CD14-positive monocyte (primary cell): ENCODE data around the gene CYFIP2. TPM values are rescaled to one million over a fixed set of nuclear protein-coding genes. Genes with fewer than 3 reads are reported as not detected.

Experiments
- DNase-seq, 3 donors: peaks; one replicate each; pipeline ENCODE4 v3.0.0-alpha.2; 2011 to 2022
- H2AFZ ChIP-seq: 2 replicates; pipeline ENCODE4 v1.6.0; 2012; ENCODE audit warnings: mild to moderate bottlenecking, low read depth, low read length, inconsistent platforms; ENCODE audit not compliant: insufficient read depth, poor library complexity, severe bottlenecking
- H3K27ac ChIP-seq, 2 donors: 1 replicate in 1 of 2; 2 replicates in 1 of 2; pipeline ENCODE4 v1.5.1; 2012 to 2013; ENCODE audit warnings: low read length in 2 of 2, control low read depth in 1 of 2, inconsistent platforms in 1 of 2, low read depth in 1 of 2, mild to moderate bottlenecking in 1 of 2
- H3K27me3 ChIP-seq, 2 donors: one replicate each; pipeline versions ENCODE4 v1.6.0 to v1.6.1; 2011 to 2013; ENCODE audit warnings: low read length in 2 of 2; ENCODE audit not compliant: control insufficient read depth in 2 of 2, insufficient read depth in 2 of 2
- H3K36me3 ChIP-seq, 2 donors: replicated peaks in 1 of 2; 1 replicate in 1 of 2; 2 replicates in 1 of 2; pipeline versions ENCODE4 v1.5.1 to v1.6.1; 2012 to 2013; ENCODE audit warnings: low read length in 2 of 2, control low read depth in 1 of 2, inconsistent platforms in 1 of 2, mild to moderate bottlenecking in 1 of 2; ENCODE audit not compliant: insufficient read depth in 2 of 2, control insufficient read depth in 1 of 2
- H3K4me1 ChIP-seq, 2 donors: 1 replicate in 1 of 2; 2 replicates in 1 of 2; pipeline versions ENCODE4 v1.5.1 to v1.6.1; 2012 to 2013; ENCODE audit warnings: low read length in 2 of 2, control low read depth in 1 of 2, inconsistent platforms in 1 of 2, mild to moderate bottlenecking in 1 of 2, moderate library complexity in 1 of 2; ENCODE audit not compliant: insufficient read depth in 2 of 2, control insufficient read depth in 1 of 2
- H3K4me2 ChIP-seq: replicated peaks from 2 replicates; pipeline ENCODE3; 2012; ENCODE audit warnings: low read length, moderate library complexity, mild to moderate bottlenecking; ENCODE audit not compliant: poor library complexity, severe bottlenecking; ENCODE audit errors: extremely low read depth
- H3K4me3 ChIP-seq, 3 experiments: fragments of 200-600 bp in 1 of 3; sonication (generic) in 1 of 3; replicated peaks in 1 of 3; 1 replicate in 2 of 3; 2 replicates in 1 of 3; pipeline ENCODE4 v1.5.1; 2011 to 2013; ENCODE audit warnings: low read length in 3 of 3, mild to moderate bottlenecking in 3 of 3, control low read depth in 2 of 3, low read depth in 2 of 3, inconsistent platforms in 1 of 3, moderate library complexity in 1 of 3
- H3K79me2 ChIP-seq: 2 replicates; pipeline ENCODE4 v1.6.0; 2012; ENCODE audit warnings: mild to moderate bottlenecking, control low read depth, inconsistent platforms, low read length, moderate library complexity; ENCODE audit not compliant: insufficient read depth
- H3K9ac ChIP-seq: 2 replicates; pipeline ENCODE4 v1.6.0; 2017; ENCODE audit warnings: low read length, mild to moderate bottlenecking; ENCODE audit not compliant: insufficient read depth, poor library complexity, severe bottlenecking
- H3K9me3 ChIP-seq, 2 donors: replicated peaks in 1 of 2; 1 replicate in 1 of 2; 2 replicates in 1 of 2; pipeline versions ENCODE4 v1.5.1 to v1.6.1; 2012 to 2013; ENCODE audit warnings: low read length in 2 of 2, control low read depth in 1 of 2; ENCODE audit not compliant: control insufficient read depth in 1 of 2, insufficient read depth in 1 of 2
- H4K20me1 ChIP-seq: 2 replicates; pipeline ENCODE4 v1.6.0; 2012; ENCODE audit warnings: mild to moderate bottlenecking, low read length, control low read depth, moderate library complexity; ENCODE audit not compliant: insufficient read depth
- H3K27ac Mint-ChIP-seq, 7 donors: one replicate each; pipeline ENCODE4 v1.8.0; 2020; ENCODE audit warnings: mild to moderate bottlenecking in 7 of 7, mixed read lengths in 7 of 7, moderate library complexity in 6 of 7, inconsistent platforms in 2 of 7
- H3K27me3 Mint-ChIP-seq, 3 donors: one replicate each; pipeline ENCODE4 v1.8.0; 2021 to 2022; ENCODE audit warnings: low read depth in 3 of 3, mild to moderate bottlenecking in 3 of 3, mixed read lengths in 3 of 3, moderate library complexity in 3 of 3, inconsistent platforms in 1 of 3
- H3K36me3 Mint-ChIP-seq, 2 donors: one replicate each; pipeline ENCODE4 v1.8.0; 2020; ENCODE audit warnings: mixed read lengths in 2 of 2, inconsistent platforms in 1 of 2, mild to moderate bottlenecking in 1 of 2
- H3K4me1 Mint-ChIP-seq: one replicate; pipeline ENCODE4 v1.8.0; 2020; ENCODE audit warnings: mild to moderate bottlenecking, mixed read lengths
- H3K4me3 Mint-ChIP-seq, 2 donors: one replicate each; pipeline ENCODE4 v1.8.0; 2020; ENCODE audit warnings: mild to moderate bottlenecking in 2 of 2, mixed read lengths in 2 of 2, moderate library complexity in 1 of 2
- H3K9me3 Mint-ChIP-seq, 7 donors: one replicate each; pipeline ENCODE4 v1.8.0; 2020 to 2022; ENCODE audit warnings: mixed read lengths in 7 of 7, mild to moderate bottlenecking in 6 of 7, moderate library complexity in 6 of 7, inconsistent platforms in 2 of 7
- CTCF ChIP-seq: fragments of 200-600 bp; IDR thresholded peaks from one replicate; pipeline ENCODE4 v1.8.0; 2022; ENCODE audit warnings: antibody characterized with exemption, mild to moderate bottlenecking
- WGBS: methylation state at CpG from one replicate; pipeline ENCODE4 v1.1.5; 2013; ENCODE audit warnings: missing lambda C conversion rate; ENCODE audit not compliant: insufficient coverage; 5-methylcytosine and 5-hydroxymethylcytosine counted together
- intact Hi-C, 2 donors: fragments of 100-400 bp; cut with micrococcal nuclease; formaldehyde crosslinking; loops; one replicate each; pipeline versions ENCODE4 v1.15.0 to v1.15.1; 2023
- polyA plus RNA-seq, 3 donors: library from polyadenylated mRNA; depleted of rRNA in 1 of 3; unstranded in 2 of 3; stranded (reverse) in 1 of 3; fragments of 300-500 nt in 2 of 3; fragments of >200 nt in 1 of 3; fragmentation: Illumina TruSeq in 2 of 3; gene quantifications; 1 replicate in 2 of 3; 2 replicates in 1 of 3; pipeline ENCODE4 v1.2.3, GENCODE V29; 2012 to 2021

Gene CYFIP2
- polyA plus RNA-seq, 3 donors: 33.6 to 45.6 (median 36.0) TPM

- Histone ChIP-seq H3K9ac (no peak overlapping the region), H3K4me3 (no peak overlapping the region), H3K4me2 (no peak overlapping the region), H3K36me3 (no peaks in the 10 kb centered on the region), H3K9me3 (no peaks in the 10 kb centered on the region), H3K27ac (no peak overlapping the region), H4K20me1 (no peaks in the 10 kb centered on the region), H3K27me3 (no peaks in the 10 kb centered on the region), H3K4me1 (no peaks in the 10 kb centered on the region), H2AFZ (no peak overlapping the region), H3K79me2 (no peaks in the 10 kb centered on the region)
- H3K4me1 Mint-ChIP-seq: peaks cover 1% of the 10 kb centered on the region
- intact Hi-C loops: no loop called here
- H3K4me3 Mint-ChIP-seq: no peak overlapping the region
- no peak for TF ChIP-seq CTCF
- WGBS: 60% methylated on average over 1 of the region's 6 CpGs
- no peaks in the 10 kb centered on the region for H3K36me3 Mint-ChIP-seq
- no peaks in the 10 kb centered on the region for H3K9me3 Mint-ChIP-seq
- peaks cover 2 to 3% (median 2%) of the 10 kb centered on the region in 3 donors for H3K27me3 Mint-ChIP-seq
- no peak overlapping the region for H3K27ac Mint-ChIP-seq
- DNase-seq: no peak
Observed at GRCh38 chr5:157225469-157226422, 40.2 kb upstream of the CYFIP2 start.

- intact Hi-C loops: no loop called here
- H3K9me3 ChIP-seq: no peaks in the 10 kb centered on the region
- H3K4me3 ChIP-seq: no peak overlapping the region
- no peaks in the 10 kb centered on the region for H3K79me2 ChIP-seq
- no peak overlapping the region for H3K9ac ChIP-seq
- H3K27me3 ChIP-seq: no peaks in the 10 kb centered on the region
- Mint-ChIP-seq H3K27me3 (peaks cover 0 to 3% (median 0%) of the 10 kb centered on the region in 3 donors), H3K27ac (no peak overlapping the region), H3K36me3 (no peaks in the 10 kb centered on the region), H3K9me3 (no peaks in the 10 kb centered on the region), H3K4me3 (no peak overlapping the region), H3K4me1 (no peaks in the 10 kb centered on the region)
- H3K36me3 ChIP-seq: no peaks in the 10 kb centered on the region
- DNase-seq: no peak
- no peak overlapping the region for H3K4me2 ChIP-seq
- no peak overlapping the region for H2AFZ ChIP-seq
- no peak for TF ChIP-seq CTCF
- H3K27ac ChIP-seq: no peak overlapping the region
- no peaks in the 10 kb centered on the region for H3K4me1 ChIP-seq
- no peaks in the 10 kb centered on the region for H4K20me1 ChIP-seq
Observed at GRCh38 chr5:157230610-157231009, 35.3 kb upstream of the CYFIP2 start.
